ENCODE measurements around the gene GID8. TPM values are rescaled to one million over a fixed set of nuclear protein-coding genes. Genes with fewer than 3 reads are reported as not detected.

GID8 gene
- total RNA-seq, 1 experiment from 2014 or later, result 35.6 TPM

DNA sequence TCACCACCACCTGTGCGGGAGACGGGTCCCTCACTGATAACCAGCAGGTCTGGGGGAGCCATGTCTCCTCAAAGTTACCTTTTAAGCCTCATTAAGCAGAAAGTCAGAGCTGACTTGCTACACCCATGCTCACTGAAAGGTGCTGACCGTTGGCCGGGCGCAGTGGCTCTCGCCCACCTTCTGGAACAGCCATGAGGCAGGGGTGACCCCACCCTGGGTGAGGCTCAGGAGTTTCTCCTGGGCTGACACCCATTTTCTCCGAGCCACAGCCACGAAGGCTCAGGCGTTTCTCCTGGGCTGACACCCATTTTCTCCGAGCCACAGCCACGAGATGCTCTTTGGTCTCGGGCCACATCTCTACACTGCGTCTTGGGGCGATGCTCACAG, 58.6 kb downstream of the GID8 start:
- TF ChIP-seq POLR2A (IDR thresholded peaks at IDR 0.05; ENCODE audit: borderline replicate concordance, extremely low read depth, insufficient read depth, insufficient read length) (no peak), SP1 (IDR thresholded peaks at IDR 0.05; ENCODE audit: low read depth) (no peak), POLR2AphosphoS5 (IDR thresholded peaks at IDR 0.05; ENCODE audit: low read depth, low read length) (no peak), JUND (IDR thresholded peaks at IDR 0.05) (no peak), ELF1 (IDR thresholded peaks at IDR 0.05; ENCODE audit: borderline replicate concordance, low read depth) (no peak), RAD21 (IDR thresholded peaks at IDR 0.05; ENCODE audit: low read depth) (no peak), FOSL1 (IDR thresholded peaks at IDR 0.05; ENCODE audit: low read depth) (no peak), CEBPB (IDR thresholded peaks at IDR 0.05; ENCODE audit: low read depth) (no peak), ZFX (IDR thresholded peaks at IDR 0.05) (no peak), EZH2phosphoT487 (IDR thresholded peaks at IDR 0.05; ENCODE audit: borderline replicate concordance) (no peak), ZNF274 (IDR thresholded peaks at IDR 0.05; ENCODE audit: low read depth, low read length) (no peak), TCF7L2 (IDR thresholded peaks at IDR 0.05; ENCODE audit: borderline replicate concordance, extremely low read depth, insufficient read depth, insufficient read length) (no peak), SRF (IDR thresholded peaks at IDR 0.05; ENCODE audit: low read depth) (no peak), SIN3A (IDR thresholded peaks at IDR 0.05; ENCODE audit: low read depth) (no peak)
- TF ChIP-seq, protein P1, sequence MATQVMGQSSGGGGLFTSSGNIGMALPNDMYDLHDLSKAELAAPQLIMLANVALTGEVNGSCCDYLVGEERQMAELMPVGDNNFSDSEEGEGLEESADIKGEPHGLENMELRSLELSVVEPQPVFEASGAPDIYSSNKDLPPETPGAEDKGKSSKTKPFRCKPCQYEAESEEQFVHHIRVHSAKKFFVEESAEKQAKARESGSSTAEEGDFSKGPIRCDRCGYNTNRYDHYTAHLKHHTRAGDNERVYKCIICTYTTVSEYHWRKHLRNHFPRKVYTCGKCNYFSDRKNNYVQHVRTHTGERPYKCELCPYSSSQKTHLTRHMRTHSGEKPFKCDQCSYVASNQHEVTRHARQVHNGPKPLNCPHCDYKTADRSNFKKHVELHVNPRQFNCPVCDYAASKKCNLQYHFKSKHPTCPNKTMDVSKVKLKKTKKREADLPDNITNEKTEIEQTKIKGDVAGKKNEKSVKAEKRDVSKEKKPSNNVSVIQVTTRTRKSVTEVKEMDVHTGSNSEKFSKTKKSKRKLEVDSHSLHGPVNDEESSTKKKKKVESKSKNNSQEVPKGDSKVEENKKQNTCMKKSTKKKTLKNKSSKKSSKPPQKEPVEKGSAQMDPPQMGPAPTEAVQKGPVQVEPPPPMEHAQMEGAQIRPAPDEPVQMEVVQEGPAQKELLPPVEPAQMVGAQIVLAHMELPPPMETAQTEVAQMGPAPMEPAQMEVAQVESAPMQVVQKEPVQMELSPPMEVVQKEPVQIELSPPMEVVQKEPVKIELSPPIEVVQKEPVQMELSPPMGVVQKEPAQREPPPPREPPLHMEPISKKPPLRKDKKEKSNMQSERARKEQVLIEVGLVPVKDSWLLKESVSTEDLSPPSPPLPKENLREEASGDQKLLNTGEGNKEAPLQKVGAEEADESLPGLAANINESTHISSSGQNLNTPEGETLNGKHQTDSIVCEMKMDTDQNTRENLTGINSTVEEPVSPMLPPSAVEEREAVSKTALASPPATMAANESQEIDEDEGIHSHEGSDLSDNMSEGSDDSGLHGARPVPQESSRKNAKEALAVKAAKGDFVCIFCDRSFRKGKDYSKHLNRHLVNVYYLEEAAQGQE (IDR thresholded peaks at IDR 0.05; ENCODE audit: low read depth), result no peak
- TF ChIP-seq, protein P2, sequence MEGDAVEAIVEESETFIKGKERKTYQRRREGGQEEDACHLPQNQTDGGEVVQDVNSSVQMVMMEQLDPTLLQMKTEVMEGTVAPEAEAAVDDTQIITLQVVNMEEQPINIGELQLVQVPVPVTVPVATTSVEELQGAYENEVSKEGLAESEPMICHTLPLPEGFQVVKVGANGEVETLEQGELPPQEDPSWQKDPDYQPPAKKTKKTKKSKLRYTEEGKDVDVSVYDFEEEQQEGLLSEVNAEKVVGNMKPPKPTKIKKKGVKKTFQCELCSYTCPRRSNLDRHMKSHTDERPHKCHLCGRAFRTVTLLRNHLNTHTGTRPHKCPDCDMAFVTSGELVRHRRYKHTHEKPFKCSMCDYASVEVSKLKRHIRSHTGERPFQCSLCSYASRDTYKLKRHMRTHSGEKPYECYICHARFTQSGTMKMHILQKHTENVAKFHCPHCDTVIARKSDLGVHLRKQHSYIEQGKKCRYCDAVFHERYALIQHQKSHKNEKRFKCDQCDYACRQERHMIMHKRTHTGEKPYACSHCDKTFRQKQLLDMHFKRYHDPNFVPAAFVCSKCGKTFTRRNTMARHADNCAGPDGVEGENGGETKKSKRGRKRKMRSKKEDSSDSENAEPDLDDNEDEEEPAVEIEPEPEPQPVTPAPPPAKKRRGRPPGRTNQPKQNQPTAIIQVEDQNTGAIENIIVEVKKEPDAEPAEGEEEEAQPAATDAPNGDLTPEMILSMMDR (IDR thresholded peaks at IDR 0.05 in 2 of 3, conservative IDR thresholded peaks at IDR 0.05 in 1 of 3; ENCODE audit: borderline replicate concordance in 1 of 3, insufficient read depth in 1 of 3, low read depth in 2 of 3, low read length in 2 of 3), result no peak
- TF ChIP-seq, protein P3, sequence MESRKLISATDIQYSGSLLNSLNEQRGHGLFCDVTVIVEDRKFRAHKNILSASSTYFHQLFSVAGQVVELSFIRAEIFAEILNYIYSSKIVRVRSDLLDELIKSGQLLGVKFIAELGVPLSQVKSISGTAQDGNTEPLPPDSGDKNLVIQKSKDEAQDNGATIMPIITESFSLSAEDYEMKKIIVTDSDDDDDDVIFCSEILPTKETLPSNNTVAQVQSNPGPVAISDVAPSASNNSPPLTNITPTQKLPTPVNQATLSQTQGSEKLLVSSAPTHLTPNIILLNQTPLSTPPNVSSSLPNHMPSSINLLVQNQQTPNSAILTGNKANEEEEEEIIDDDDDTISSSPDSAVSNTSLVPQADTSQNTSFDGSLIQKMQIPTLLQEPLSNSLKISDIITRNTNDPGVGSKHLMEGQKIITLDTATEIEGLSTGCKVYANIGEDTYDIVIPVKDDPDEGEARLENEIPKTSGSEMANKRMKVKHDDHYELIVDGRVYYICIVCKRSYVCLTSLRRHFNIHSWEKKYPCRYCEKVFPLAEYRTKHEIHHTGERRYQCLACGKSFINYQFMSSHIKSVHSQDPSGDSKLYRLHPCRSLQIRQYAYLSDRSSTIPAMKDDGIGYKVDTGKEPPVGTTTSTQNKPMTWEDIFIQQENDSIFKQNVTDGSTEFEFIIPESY (IDR thresholded peaks at IDR 0.05; ENCODE audit: extremely low read depth, insufficient replicate concordance, low read length), result no peak
- TF ChIP-seq, protein P4, sequence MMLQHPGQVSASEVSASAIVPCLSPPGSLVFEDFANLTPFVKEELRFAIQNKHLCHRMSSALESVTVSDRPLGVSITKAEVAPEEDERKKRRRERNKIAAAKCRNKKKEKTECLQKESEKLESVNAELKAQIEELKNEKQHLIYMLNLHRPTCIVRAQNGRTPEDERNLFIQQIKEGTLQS (IDR thresholded peaks at IDR 0.05), result no peak
- ChIA-PET POLR2A (no interaction called here), RAD21 (ENCODE audit: low non-redundant PET in 1 of 2, low total read pairs in 2 of 2, uncharacterized antibody in 2 of 2, unreplicated experiment in 2 of 2) (no interaction called here), CTCF (no interaction called here)
- Histone ChIP-seq H3K9me2 (ENCODE audit: insufficient read depth) (no peaks in the 10 kb centered on the region), H3K4me2 (ENCODE audit: low read length) (no peak overlapping the region), H2AFZ (ENCODE audit: low read depth, low read length, poor library complexity, severe bottlenecking) (no peak overlapping the region), H3K9me3 (ENCODE audit: control insufficient read depth in 1 of 2, insufficient read depth in 1 of 2, low read depth in 1 of 2, low read length in 2 of 2) (no peaks in the 10 kb centered on the region), H4K20me1 (ENCODE audit: insufficient read depth) (no peaks in the 10 kb centered on the region), H3K4me1 (ENCODE audit: control insufficient read depth in 1 of 2, insufficient read depth in 2 of 2, low read length in 2 of 2) (no peaks in the 10 kb centered on the region), H3K27me3 (ENCODE audit: insufficient read depth, low read length) (no peaks in the 10 kb centered on the region), H3K4me3 (replicated peaks in 1 of 2; ENCODE audit: low read depth in 1 of 2, low read length in 2 of 2) (no peak overlapping the region), H3K36me3 (ENCODE audit: control insufficient read depth in 1 of 2, insufficient read depth in 2 of 2, low read length in 2 of 2) (no peaks in the 10 kb centered on the region), H3K27ac (ENCODE audit: low read depth, low read length) (no peak overlapping the region), H3K9ac (ENCODE audit: low read length) (no peak overlapping the region), H3K79me2 (ENCODE audit: insufficient read depth, low read length) (no peaks in the 10 kb centered on the region)
- ATAC-seq (no peak), DNase-seq (ENCODE audit: low read depth, low spot score) (no peak)
- BruUV-seq (replicated peaks), result no TSS peak
- intact Hi-C loops (cut with micrococcal nuclease), result no loop called here
